Islet precursor cell (in vitro differentiated cells): ENCODE results near the gene PRTG.
"Not testable (repeated sequence)": the region's sequence is repeated elsewhere in the genome, so short reads cannot be mapped to it uniquely, and the experiment has no call there.

Source experiments
- DNase-seq: peaks from one replicate; pipeline ENCODE4 v3.0.0-alpha.2; 2018

PRTG gene

GRCh38 chr15:55743729-55744655, 1.0 kb upstream of the PRTG start:
- no peak for DNase-seq

GRCh38 chr15:55742498-55742926, 440 bp downstream of the PRTG start:
- DNase-seq = no peak

GRCh38 chr15:55741833-55742497, 987 bp downstream of the PRTG start:
- no peak for DNase-seq

GRCh38 chr15:55740981-55741832, 1.7 kb downstream of the PRTG start:
- no peak for DNase-seq

GRCh38 chr15:55740359-55740878, 2.5 kb downstream of the PRTG start:
- DNase-seq = no peak

- DNase-seq = no peak
These were observed 3.3 kb downstream of the PRTG start for GRCh38 chr15:55739641-55740040.

GRCh38 chr15:55738715-55739114, 4.2 kb downstream of the PRTG start:
- DNase-seq = no peak

GRCh38 chr15:55737373-55737772, 5.6 kb downstream of the PRTG start:
- DNase-seq = peak; percentile 91

- DNase-seq = no peak
These were observed 6.2 kb downstream of the PRTG start for GRCh38 chr15:55736756-55737155.

GRCh38 chr15:55734641-55735040, 8.3 kb downstream of the PRTG start:
- no peak for DNase-seq

GRCh38 chr15:55733461-55733860, 9.5 kb downstream of the PRTG start:
- not testable (repeated sequence) for DNase-seq

- no peak for DNase-seq
These were observed 21.3 kb downstream of the PRTG start for GRCh38 chr15:55721554-55722185.

- DNase-seq = peak; percentile 65
These were observed 27.4 kb downstream of the PRTG start for GRCh38 chr15:55715355-55716076.

- DNase-seq = no peak
These were observed 28.9 kb downstream of the PRTG start for GRCh38 chr15:55714064-55714463.

- DNase-seq = no peak
These were observed 30.6 kb downstream of the PRTG start for GRCh38 chr15:55712363-55712762.

- no peak for DNase-seq
These were observed 32.7 kb downstream of the PRTG start for GRCh38 chr15:55710286-55710685.

- DNase-seq = no peak
These were observed 33.5 kb downstream of the PRTG start for GRCh38 chr15:55709458-55709857.

- DNase-seq = no peak
These were observed 34.2 kb downstream of the PRTG start for GRCh38 chr15:55708720-55709119.

- DNase-seq = no peak
These were observed 35.0 kb downstream of the PRTG start for GRCh38 chr15:55707951-55708350.

GRCh38 chr15:55707518-55707917, 35.4 kb downstream of the PRTG start:
- DNase-seq = no peak

GRCh38 chr15:55703873-55704301, 39.1 kb downstream of the PRTG start:
- no peak for DNase-seq

GRCh38 chr15:55700876-55701275, 42.1 kb downstream of the PRTG start:
- DNase-seq = no peak
